GM19035 (cell line): ENCODE results near the gene SORCS2.

ENCODE experiments used
- ATAC-seq: cut with Tn5 transposase; IDR thresholded peaks from one replicate; pipeline ENCODE4 v1.9.1; 2021; ENCODE audit not compliant: unreplicated experiment

Gene SORCS2

GRCh38 chr4:7536876-7537275, 344.5 kb downstream of the SORCS2 start:
- no peak for ATAC-seq

GRCh38 chr4:7537853-7538400, 345.6 kb downstream of the SORCS2 start:
- ATAC-seq, result no peak

GRCh38 chr4:7538518-7538917, 346.2 kb downstream of the SORCS2 start:
- ATAC-seq, result no peak

- ATAC-seq, result no peak
Observed at GRCh38 chr4:7539186-7539585, 346.8 kb downstream of the SORCS2 start.

GRCh38 chr4:7539659-7540058, 347.3 kb downstream of the SORCS2 start:
- no peak for ATAC-seq

GRCh38 chr4:7540206-7540605, 347.9 kb downstream of the SORCS2 start:
- no peak for ATAC-seq

- ATAC-seq, result no peak
Observed at GRCh38 chr4:7540654-7541413, 348.5 kb downstream of the SORCS2 start.

- ATAC-seq, result no peak
Observed at GRCh38 chr4:7541414-7541810, 349.1 kb downstream of the SORCS2 start.

GRCh38 chr4:7542781-7543180, 350.4 kb downstream of the SORCS2 start:
- ATAC-seq, result no peak

- no peak for ATAC-seq
Observed at GRCh38 chr4:7546152-7546808, 353.9 kb downstream of the SORCS2 start.

GRCh38 chr4:7546809-7547367, 354.6 kb downstream of the SORCS2 start:
- ATAC-seq, result no peak

- no peak for ATAC-seq
Observed at GRCh38 chr4:7547368-7548040, 355.2 kb downstream of the SORCS2 start.

GRCh38 chr4:7549866-7550265, 357.5 kb downstream of the SORCS2 start:
- ATAC-seq, result no peak

GRCh38 chr4:7552466-7552865, 360.1 kb downstream of the SORCS2 start:
- ATAC-seq, result no peak

GRCh38 chr4:7553280-7553679, 360.9 kb downstream of the SORCS2 start:
- ATAC-seq, result no peak

GRCh38 chr4:7554905-7555304, 362.6 kb downstream of the SORCS2 start:
- no peak for ATAC-seq

GRCh38 chr4:7556558-7556957, 364.2 kb downstream of the SORCS2 start:
- ATAC-seq, result no peak

- ATAC-seq, result no peak
Observed at GRCh38 chr4:7557456-7557855, 365.1 kb downstream of the SORCS2 start.

GRCh38 chr4:7558436-7558835, 366.1 kb downstream of the SORCS2 start:
- no peak for ATAC-seq

GRCh38 chr4:7559316-7559715, 367.0 kb downstream of the SORCS2 start:
- ATAC-seq, result no peak

GRCh38 chr4:7559741-7560395, 367.5 kb downstream of the SORCS2 start:
- ATAC-seq, result no peak
